ENCODE data around the gene SLC7A14. TPM values are rescaled to one million over a fixed set of nuclear protein-coding genes. Genes with fewer than 3 reads are reported as not detected.

The SLC7A14 gene
- total RNA-seq, 1 experiment from 2014 or later: not detected

DNA sequence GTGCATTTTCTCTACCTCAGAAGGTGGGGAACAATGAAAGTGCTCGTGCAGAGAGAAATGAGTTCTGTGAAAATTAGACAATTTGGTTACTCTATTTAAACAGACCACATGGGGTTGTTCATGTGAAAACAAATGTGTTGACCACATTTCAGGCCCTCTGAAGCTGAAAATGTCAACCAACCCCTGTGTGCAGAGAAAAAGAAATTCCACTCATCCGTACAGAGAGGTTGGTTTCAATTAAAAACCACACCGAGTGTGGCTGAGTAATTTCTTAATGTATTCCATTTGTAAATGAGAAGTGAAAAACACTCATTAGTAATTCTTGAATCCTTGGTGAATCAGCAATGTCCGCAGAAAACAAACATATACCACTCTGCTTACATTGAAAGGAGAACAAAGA is 46.9 kb upstream of the SLC7A14 start:
- BruUV-seq (replicated peaks): no TSS peak
- no peak for DNase-seq (ENCODE audit: unreplicated experiment)
- Mint-ChIP-seq H3K27me3 (ENCODE audit: insufficient read depth, unreplicated experiment) (no peaks in the 10 kb centered on the region), H3K4me1 (ENCODE audit: insufficient read depth, unreplicated experiment) (no peaks in the 10 kb centered on the region), H3K9me3 (ENCODE audit: unreplicated experiment) (no peaks in the 10 kb centered on the region), H3K27ac (ENCODE audit: low read depth, unreplicated experiment) (no peak overlapping the region), H3K36me3 (ENCODE audit: insufficient read depth, unreplicated experiment) (no peaks in the 10 kb centered on the region), H3K4me3 (ENCODE audit: unreplicated experiment) (no peak overlapping the region)
- POLR2A ChIA-PET: no interaction called here
- CTCF ChIA-PET: no interaction called here
- intact Hi-C loops (cut with micrococcal nuclease): no loop called here
- TF ChIP-seq, protein P1, sequence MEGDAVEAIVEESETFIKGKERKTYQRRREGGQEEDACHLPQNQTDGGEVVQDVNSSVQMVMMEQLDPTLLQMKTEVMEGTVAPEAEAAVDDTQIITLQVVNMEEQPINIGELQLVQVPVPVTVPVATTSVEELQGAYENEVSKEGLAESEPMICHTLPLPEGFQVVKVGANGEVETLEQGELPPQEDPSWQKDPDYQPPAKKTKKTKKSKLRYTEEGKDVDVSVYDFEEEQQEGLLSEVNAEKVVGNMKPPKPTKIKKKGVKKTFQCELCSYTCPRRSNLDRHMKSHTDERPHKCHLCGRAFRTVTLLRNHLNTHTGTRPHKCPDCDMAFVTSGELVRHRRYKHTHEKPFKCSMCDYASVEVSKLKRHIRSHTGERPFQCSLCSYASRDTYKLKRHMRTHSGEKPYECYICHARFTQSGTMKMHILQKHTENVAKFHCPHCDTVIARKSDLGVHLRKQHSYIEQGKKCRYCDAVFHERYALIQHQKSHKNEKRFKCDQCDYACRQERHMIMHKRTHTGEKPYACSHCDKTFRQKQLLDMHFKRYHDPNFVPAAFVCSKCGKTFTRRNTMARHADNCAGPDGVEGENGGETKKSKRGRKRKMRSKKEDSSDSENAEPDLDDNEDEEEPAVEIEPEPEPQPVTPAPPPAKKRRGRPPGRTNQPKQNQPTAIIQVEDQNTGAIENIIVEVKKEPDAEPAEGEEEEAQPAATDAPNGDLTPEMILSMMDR (IDR thresholded peaks at IDR 0.05; ENCODE audit: unreplicated experiment): no peak

DNA sequence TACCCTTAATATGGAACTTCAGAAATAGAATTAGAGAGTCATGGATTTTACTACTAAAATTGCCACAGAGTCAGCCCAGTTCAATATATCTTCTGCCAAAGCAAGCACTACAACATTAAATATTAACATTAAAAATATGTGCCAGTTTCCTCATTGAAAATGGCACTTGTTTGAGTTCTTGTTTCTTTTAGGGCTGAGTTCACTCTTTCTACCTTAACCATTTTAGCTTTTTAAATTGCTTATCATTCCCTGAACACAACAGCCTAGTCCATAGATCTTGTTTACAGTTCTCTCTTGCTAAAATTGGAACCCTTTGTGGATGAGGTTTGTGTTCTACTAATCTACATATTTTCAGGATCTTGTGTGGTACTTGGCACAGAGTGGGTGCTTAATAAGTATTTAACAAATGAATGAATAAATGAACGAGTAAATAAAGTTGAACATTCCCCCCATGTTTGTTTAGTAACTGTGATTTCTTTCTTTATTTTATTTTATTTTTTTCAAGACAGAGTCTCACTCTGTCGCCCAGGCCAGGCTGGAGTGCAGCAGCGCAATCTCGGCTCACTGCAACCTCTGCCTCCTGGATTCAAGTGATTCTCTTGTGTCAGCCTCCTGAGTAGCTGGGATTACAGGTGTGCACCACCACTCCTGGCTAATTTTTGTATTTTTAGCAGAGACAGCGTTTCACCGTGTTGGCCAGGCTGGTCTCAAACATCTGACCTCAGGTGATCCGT is 46.0 kb upstream of the SLC7A14 start:
- no TSS peak for BruUV-seq (replicated peaks)
- intact Hi-C loops (cut with micrococcal nuclease): no loop called here

DNA sequence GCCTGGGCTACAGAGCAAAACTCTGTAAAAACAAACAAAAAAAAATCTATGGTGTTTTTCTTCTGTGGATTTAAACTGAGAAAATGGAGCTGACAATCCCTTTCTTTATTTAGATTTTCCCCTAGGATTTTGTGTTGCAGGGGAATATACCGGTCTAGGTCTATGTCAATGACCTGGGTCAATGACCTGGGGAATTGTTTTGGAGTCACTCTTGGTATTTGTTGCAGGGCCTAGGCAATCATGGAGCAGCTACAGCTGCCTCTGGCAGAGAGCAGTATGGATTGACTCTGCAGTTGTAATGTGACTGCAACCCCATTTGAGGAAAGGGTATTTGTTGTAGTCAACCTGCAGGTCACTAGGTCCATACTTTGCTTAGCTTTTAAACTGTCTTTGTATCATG is 37.6 kb upstream of the SLC7A14 start:
- ChIA-PET CTCF (no interaction called here), POLR2A (interaction anchor here (0.7 to 1.1 kb wide), 2 partner anchors 13 to 66 kb away, joined by 3 to 4 read pairs; no protein-coding TSS in a partner anchor)
- Mint-ChIP-seq H3K27ac (ENCODE audit: low read depth, unreplicated experiment) (no peak overlapping the region), H3K27me3 (ENCODE audit: insufficient read depth, unreplicated experiment) (no peaks in the 10 kb centered on the region), H3K4me1 (ENCODE audit: insufficient read depth, unreplicated experiment) (no peaks in the 10 kb centered on the region), H3K4me3 (ENCODE audit: unreplicated experiment) (no peak overlapping the region), H3K36me3 (ENCODE audit: insufficient read depth, unreplicated experiment) (no peaks in the 10 kb centered on the region), H3K9me3 (ENCODE audit: unreplicated experiment) (peaks cover 4% of the 10 kb centered on the region)
- intact Hi-C loops (cut with micrococcal nuclease): no loop called here
- DNase-seq (ENCODE audit: unreplicated experiment): no peak
- no TSS peak for BruUV-seq (replicated peaks)
- TF ChIP-seq, protein P1 (IDR thresholded peaks at IDR 0.05; ENCODE audit: unreplicated experiment): no peak

More for the DNA sequence above, 46.0 kb upstream of the SLC7A14 start:
- CTCF ChIA-PET: interaction anchor here (0.6 kb wide), 1 partner anchor 173 kb away, joined by 3 read pairs; no protein-coding TSS in a partner anchor
- TF ChIP-seq, protein P1 (IDR thresholded peaks at IDR 0.05; ENCODE audit: unreplicated experiment): no peak
- H3K36me3 Mint-ChIP-seq (ENCODE audit: insufficient read depth, unreplicated experiment): no peaks in the 10 kb centered on the region
- no peaks in the 10 kb centered on the region for H3K4me1 Mint-ChIP-seq (ENCODE audit: insufficient read depth, unreplicated experiment)
- H3K9me3 Mint-ChIP-seq (ENCODE audit: unreplicated experiment): no peaks in the 10 kb centered on the region
- no peak overlapping the region for H3K27ac Mint-ChIP-seq (ENCODE audit: low read depth, unreplicated experiment)
- POLR2A ChIA-PET: no interaction called here
- no peaks in the 10 kb centered on the region for H3K27me3 Mint-ChIP-seq (ENCODE audit: insufficient read depth, unreplicated experiment)
- H3K4me3 Mint-ChIP-seq (ENCODE audit: unreplicated experiment): no peak overlapping the region
- DNase-seq (ENCODE audit: unreplicated experiment): no peak

DNA sequence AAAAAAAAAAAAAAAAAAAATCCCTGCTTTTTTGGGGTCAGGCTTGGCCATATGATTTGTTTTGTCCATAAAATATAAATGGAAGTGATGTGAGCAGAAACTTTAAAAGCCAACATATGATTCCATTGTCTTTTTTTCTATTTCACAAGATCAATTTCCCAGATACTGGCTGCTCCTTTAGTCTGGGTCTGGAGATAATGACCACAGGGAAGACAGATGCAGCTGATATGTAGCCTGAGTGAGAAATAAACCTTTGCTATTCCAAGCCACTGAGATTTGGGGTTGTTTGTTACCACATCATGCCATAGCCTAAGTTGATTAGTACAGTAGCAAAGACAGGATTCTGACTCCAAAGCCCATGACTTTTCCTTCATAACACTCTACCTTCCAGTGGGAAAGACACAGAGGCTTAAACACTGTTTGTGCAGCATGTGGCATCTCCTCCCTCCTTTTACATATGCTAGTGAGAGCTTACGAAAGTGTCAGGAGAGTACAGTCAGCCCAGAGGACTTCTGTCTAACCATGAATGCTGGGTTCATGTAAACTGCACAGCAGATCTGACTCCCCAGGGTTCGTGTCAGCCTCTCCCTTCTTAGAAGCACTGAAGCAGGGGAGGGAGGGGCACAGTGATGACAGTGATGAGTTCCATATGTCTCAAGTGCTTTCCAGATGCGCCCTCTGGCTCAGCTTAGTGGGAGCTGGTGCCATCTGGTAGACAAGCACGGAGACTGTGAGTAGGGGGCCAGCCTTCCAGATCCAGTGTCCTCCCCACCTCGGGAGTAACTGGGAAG is 36.7 kb upstream of the SLC7A14 start:
- H3K36me3 Mint-ChIP-seq (ENCODE audit: insufficient read depth, unreplicated experiment): no peaks in the 10 kb centered on the region
- no peak for DNase-seq (ENCODE audit: unreplicated experiment)
- no peak overlapping the region for H3K27ac Mint-ChIP-seq (ENCODE audit: low read depth, unreplicated experiment)
- H3K4me3 Mint-ChIP-seq (ENCODE audit: unreplicated experiment): no peak overlapping the region
- BruUV-seq (replicated peaks): no TSS peak
- intact Hi-C loops (cut with micrococcal nuclease): no loop called here
- H3K9me3 Mint-ChIP-seq (ENCODE audit: unreplicated experiment): peaks cover 8% of the 10 kb centered on the region
- ChIA-PET POLR2A (no interaction called here), CTCF (no interaction called here)
- no peaks in the 10 kb centered on the region for H3K27me3 Mint-ChIP-seq (ENCODE audit: insufficient read depth, unreplicated experiment)
- no peaks in the 10 kb centered on the region for H3K4me1 Mint-ChIP-seq (ENCODE audit: insufficient read depth, unreplicated experiment)
- TF ChIP-seq, protein P1 (IDR thresholded peaks at IDR 0.05; ENCODE audit: unreplicated experiment): no peak
